Fibroblast of pulmonary artery (primary cell): ENCODE data around the gene PEAK3.

Experiments used
- DNase-seq: peaks from one replicate; pipeline ENCODE4 v3.0.0-alpha.2; 2010; ENCODE audit warnings: low read depth
- H3K4me3 ChIP-seq: replicated peaks from 2 replicates; pipeline ENCODE4 v1.5.1; 2011; ENCODE audit warnings: low read depth, mild to moderate bottlenecking, control low read depth, low read length, moderate library complexity
- TF ChIP-seq, protein P1 (sequence below): IDR thresholded peaks from 2 replicates; pipeline ENCODE4 v1.5.1; 2011; ENCODE audit warnings: mild to moderate bottlenecking, control low read depth, low read length, inconsistent platforms; ENCODE audit errors: missing control alignments

Gene PEAK3

GRCh38 chr19:2327773-2328400 lies 45.9 kb upstream of the PEAK3 start:
- peak; percentile 79 for DNase-seq
- TF ChIP-seq, protein P1, sequence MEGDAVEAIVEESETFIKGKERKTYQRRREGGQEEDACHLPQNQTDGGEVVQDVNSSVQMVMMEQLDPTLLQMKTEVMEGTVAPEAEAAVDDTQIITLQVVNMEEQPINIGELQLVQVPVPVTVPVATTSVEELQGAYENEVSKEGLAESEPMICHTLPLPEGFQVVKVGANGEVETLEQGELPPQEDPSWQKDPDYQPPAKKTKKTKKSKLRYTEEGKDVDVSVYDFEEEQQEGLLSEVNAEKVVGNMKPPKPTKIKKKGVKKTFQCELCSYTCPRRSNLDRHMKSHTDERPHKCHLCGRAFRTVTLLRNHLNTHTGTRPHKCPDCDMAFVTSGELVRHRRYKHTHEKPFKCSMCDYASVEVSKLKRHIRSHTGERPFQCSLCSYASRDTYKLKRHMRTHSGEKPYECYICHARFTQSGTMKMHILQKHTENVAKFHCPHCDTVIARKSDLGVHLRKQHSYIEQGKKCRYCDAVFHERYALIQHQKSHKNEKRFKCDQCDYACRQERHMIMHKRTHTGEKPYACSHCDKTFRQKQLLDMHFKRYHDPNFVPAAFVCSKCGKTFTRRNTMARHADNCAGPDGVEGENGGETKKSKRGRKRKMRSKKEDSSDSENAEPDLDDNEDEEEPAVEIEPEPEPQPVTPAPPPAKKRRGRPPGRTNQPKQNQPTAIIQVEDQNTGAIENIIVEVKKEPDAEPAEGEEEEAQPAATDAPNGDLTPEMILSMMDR, result no peak
- peak overlapping the region; percentile 95 for H3K4me3 ChIP-seq

GRCh38 chr19:2326699-2327360 lies 44.9 kb upstream of the PEAK3 start:
- DNase-seq, result no peak
- H3K4me3 ChIP-seq, result no peak overlapping the region
- TF ChIP-seq, protein P1, result no peak

- TF ChIP-seq, protein P1, result no peak
- DNase-seq, result no peak
- no peak overlapping the region for H3K4me3 ChIP-seq
These were observed 43.5 kb upstream of the PEAK3 start for GRCh38 chr19:2325281-2326046.

GRCh38 chr19:2324220-2324948 lies 42.4 kb upstream of the PEAK3 start:
- TF ChIP-seq, protein P1, result no peak
- no peak overlapping the region for H3K4me3 ChIP-seq
- DNase-seq, result no peak

- DNase-seq, result no peak
- TF ChIP-seq, protein P1, result no peak
- no peak overlapping the region for H3K4me3 ChIP-seq
These were observed 41.7 kb upstream of the PEAK3 start for GRCh38 chr19:2323707-2324106.

GRCh38 chr19:2321565-2322283 lies 39.7 kb upstream of the PEAK3 start:
- DNase-seq, result no peak
- no peak overlapping the region for H3K4me3 ChIP-seq
- TF ChIP-seq, protein P1, result no peak
